Measurements from ENCODE around the gene LHPP.

The LHPP gene

GRCh38 chr10:124505279-124505678, 43.7 kb downstream of the LHPP start:
- no peak overlapping the region for H3K27ac ChIP-seq
- TF ChIP-seq, protein P1, sequence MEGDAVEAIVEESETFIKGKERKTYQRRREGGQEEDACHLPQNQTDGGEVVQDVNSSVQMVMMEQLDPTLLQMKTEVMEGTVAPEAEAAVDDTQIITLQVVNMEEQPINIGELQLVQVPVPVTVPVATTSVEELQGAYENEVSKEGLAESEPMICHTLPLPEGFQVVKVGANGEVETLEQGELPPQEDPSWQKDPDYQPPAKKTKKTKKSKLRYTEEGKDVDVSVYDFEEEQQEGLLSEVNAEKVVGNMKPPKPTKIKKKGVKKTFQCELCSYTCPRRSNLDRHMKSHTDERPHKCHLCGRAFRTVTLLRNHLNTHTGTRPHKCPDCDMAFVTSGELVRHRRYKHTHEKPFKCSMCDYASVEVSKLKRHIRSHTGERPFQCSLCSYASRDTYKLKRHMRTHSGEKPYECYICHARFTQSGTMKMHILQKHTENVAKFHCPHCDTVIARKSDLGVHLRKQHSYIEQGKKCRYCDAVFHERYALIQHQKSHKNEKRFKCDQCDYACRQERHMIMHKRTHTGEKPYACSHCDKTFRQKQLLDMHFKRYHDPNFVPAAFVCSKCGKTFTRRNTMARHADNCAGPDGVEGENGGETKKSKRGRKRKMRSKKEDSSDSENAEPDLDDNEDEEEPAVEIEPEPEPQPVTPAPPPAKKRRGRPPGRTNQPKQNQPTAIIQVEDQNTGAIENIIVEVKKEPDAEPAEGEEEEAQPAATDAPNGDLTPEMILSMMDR (conservative IDR thresholded peaks at IDR 0.05): no peak

- H3K27ac ChIP-seq: no peak overlapping the region
- TF ChIP-seq, protein P1 (conservative IDR thresholded peaks at IDR 0.05): no peak
Measured at GRCh38 chr10:124508070-124508667, 46.5 kb downstream of the LHPP start.

- H3K27ac ChIP-seq: no peak overlapping the region
- TF ChIP-seq, protein P1 (conservative IDR thresholded peaks at IDR 0.05): no peak
- no peak for TF ChIP-seq ZFX (IDR thresholded peaks at IDR 0.05)
Measured at GRCh38 chr10:124508907-124509454, 47.4 kb downstream of the LHPP start.

- no peak for TF ChIP-seq ZFX (IDR thresholded peaks at IDR 0.05)
- TF ChIP-seq, protein P1 (conservative IDR thresholded peaks at IDR 0.05): no peak
- H3K27ac ChIP-seq: no peak overlapping the region
Measured at GRCh38 chr10:124509880-124510632, 48.4 kb downstream of the LHPP start.

- TF ChIP-seq ZFX (IDR thresholded peaks at IDR 0.05): no peak
- TF ChIP-seq, protein P1 (conservative IDR thresholded peaks at IDR 0.05): no peak
- H3K27ac ChIP-seq: no peak overlapping the region
Measured at GRCh38 chr10:124510759-124511158, 49.1 kb downstream of the LHPP start.

DNA sequence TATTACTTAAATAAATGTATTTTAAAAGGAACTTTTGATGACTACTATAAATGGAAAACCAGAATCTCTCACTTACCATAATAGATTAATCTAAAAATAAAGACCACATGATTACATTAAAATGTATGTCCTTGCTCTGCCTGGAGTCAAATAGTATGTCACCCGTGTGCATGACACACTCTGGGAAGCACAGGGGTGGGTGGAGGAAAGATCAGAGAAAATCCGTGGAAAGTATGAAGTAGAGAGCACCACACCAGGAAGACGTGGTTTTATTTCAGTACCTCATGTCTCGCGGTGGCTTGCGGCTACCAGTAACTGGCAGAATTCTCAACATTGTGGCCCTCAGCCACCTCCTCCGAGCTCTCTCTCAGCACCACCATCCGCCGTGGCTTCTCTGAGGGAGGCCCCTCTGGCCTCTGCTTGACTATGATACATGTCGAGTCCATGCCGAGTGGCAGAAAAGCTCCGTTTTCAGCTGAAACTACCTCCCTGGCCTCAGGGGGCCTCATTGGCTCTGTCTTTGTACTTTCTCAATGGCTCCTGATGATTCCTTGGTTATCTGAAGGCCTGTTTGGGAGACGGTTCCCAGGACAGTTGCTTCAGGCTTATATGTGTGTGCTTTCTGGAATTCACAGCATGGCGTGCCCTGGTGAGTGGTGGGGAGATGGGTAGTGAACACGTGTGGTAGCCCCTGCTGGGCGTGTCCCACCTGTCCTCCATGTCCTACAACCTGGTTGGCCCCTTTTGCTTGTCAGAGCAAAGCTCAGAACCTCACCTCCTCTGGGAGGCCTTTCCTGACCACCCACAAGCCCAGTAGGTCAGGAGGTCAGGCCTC, 49.8 kb downstream of the LHPP start:
- TF ChIP-seq, protein P1 (conservative IDR thresholded peaks at IDR 0.05): no peak
- no peak for TF ChIP-seq ZFX (IDR thresholded peaks at IDR 0.05)

More for the DNA sequence above, 49.8 kb downstream of the LHPP start:
- no peak overlapping the region for H3K27ac ChIP-seq
